ENCODE measurements around the gene MORN5. TPM values are rescaled to one million over a fixed set of nuclear protein-coding genes. Genes with fewer than 3 reads are reported as not detected.

Gene MORN5
- total RNA-seq, 1 donor from 2014 or later: not detected

DNA sequence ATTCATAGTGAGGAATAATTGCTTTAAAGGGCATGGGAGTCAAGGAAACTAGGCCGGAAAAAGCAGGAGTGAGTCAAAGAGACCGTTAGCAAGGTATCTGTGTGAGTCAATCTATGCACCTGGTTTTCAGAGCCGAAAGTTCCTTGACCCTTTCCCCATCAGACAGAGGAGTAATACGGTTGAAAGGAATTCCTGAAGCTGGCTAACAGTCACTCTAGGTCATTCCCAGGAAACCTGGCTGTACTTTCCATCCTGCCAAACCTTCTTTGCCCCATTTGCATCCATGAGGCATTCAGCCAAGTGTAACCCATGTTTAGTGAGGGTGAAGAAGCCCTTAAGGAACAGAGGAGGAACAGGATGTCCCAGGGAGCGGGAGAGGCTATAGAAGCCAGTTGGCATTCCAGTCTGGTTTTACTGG, 88.7 kb downstream of the MORN5 start:
- Mint-ChIP-seq H3K4me1 (ENCODE audit: low read depth) (peaks cover 3% of the 10 kb centered on the region), H3K36me3 (ENCODE audit: low read depth) (peaks cover 53% of the 10 kb centered on the region), H3K9me3 (ENCODE audit: low read depth) (no peaks in the 10 kb centered on the region), H3K27me3 (ENCODE audit: low read depth) (no peaks in the 10 kb centered on the region), H3K4me3 (ENCODE audit: unreplicated experiment) (no peak overlapping the region), H3K27ac (ENCODE audit: unreplicated experiment) (no peak overlapping the region)
- TF ChIP-seq, protein P1, sequence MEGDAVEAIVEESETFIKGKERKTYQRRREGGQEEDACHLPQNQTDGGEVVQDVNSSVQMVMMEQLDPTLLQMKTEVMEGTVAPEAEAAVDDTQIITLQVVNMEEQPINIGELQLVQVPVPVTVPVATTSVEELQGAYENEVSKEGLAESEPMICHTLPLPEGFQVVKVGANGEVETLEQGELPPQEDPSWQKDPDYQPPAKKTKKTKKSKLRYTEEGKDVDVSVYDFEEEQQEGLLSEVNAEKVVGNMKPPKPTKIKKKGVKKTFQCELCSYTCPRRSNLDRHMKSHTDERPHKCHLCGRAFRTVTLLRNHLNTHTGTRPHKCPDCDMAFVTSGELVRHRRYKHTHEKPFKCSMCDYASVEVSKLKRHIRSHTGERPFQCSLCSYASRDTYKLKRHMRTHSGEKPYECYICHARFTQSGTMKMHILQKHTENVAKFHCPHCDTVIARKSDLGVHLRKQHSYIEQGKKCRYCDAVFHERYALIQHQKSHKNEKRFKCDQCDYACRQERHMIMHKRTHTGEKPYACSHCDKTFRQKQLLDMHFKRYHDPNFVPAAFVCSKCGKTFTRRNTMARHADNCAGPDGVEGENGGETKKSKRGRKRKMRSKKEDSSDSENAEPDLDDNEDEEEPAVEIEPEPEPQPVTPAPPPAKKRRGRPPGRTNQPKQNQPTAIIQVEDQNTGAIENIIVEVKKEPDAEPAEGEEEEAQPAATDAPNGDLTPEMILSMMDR (IDR thresholded peaks at IDR 0.05): no peak
- no peak for DNase-seq (ENCODE audit: low spot score)

Small RNAs within 50 kb of the gene (microRNA-seq; reads per million reads assigned to microRNA genes)
- gene MIR4478 (ENCODE audit: borderline number of aligned reads): not detected

Other genes starting within 250 kb of the MORN5 start
- gene TTLL11, start 66.6 kb upstream of the MORN5 start, total RNA-seq: 7.1 to 12.8 TPM (median 9.1 TPM) in 3 replicates
- 47.9 to 62.6 TPM (median 49.7 TPM) in 3 replicates for gene NDUFA8, start 129 bp upstream of the MORN5 start, total RNA-seq
- not detected in 3 replicates for gene LHX6, start 69.0 kb downstream of the MORN5 start, total RNA-seq
- 18.7 to 20.2 TPM (median 18.8 TPM) in 3 replicates for gene RBM18, start 104.9 kb downstream of the MORN5 start, total RNA-seq
- gene MRRF, start 105.0 kb downstream of the MORN5 start, total RNA-seq: 18.3 to 25.4 TPM (median 21.7 TPM) in 3 replicates
- 0.59 to 2.7 TPM (median 0.97 TPM) in 3 replicates for gene PTGS1, start 211.1 kb downstream of the MORN5 start, total RNA-seq

Measured in chondrocyte (in vitro differentiated cells).